Stomach smooth muscle (tissue), 2 donors: ENCODE data around the gene APOC3.
"Not testable (repeated sequence)": the region's sequence is repeated elsewhere in the genome, so short reads cannot be mapped to it uniquely, and the experiment has no call there.

Source experiments
- H3K27ac ChIP-seq: one replicate; pipeline ENCODE4 v1.7.0; 2013; ENCODE audit warnings: mild to moderate bottlenecking, low read length, inconsistent platforms
- H3K27me3 ChIP-seq, 2 donors: one replicate each; pipeline ENCODE4 v1.7.0; 2013; ENCODE audit warnings: low read length in 2 of 2; ENCODE audit not compliant: insufficient read depth in 2 of 2, control insufficient read depth in 1 of 2
- H3K36me3 ChIP-seq, 2 donors: one replicate each; pipeline ENCODE4 v1.7.0; 2013; ENCODE audit warnings: low read length in 2 of 2; ENCODE audit not compliant: control insufficient read depth in 2 of 2, insufficient read depth in 2 of 2
- H3K4me1 ChIP-seq: one replicate; pipeline ENCODE4 v1.7.0; 2013; ENCODE audit warnings: low read length; ENCODE audit not compliant: control insufficient read depth, insufficient read depth
- H3K4me3 ChIP-seq, 2 donors: one replicate each; pipeline ENCODE4 v1.7.0; 2013; ENCODE audit warnings: low read length in 2 of 2
- H3K9ac ChIP-seq, 2 donors: one replicate each; pipeline ENCODE4 v1.7.0; 2013; ENCODE audit warnings: low read length in 2 of 2, mild to moderate bottlenecking in 1 of 2
- H3K9me3 ChIP-seq, 2 donors: one replicate each; pipeline ENCODE4 v1.7.0; 2013; ENCODE audit warnings: low read length in 2 of 2; ENCODE audit not compliant: control insufficient read depth in 2 of 2
- donor health status: healthy.
- donor health status: Pancreatic carcinoma.

APOC3 gene

GRCh38 chr11:116791813-116792143 is 37.9 kb upstream of the APOC3 start, which contains the start of gene APOA5:
Gene APOA5 (minus strand): TSS chr11:116791879. CDS start chr11:116791860, 19 bp downstream.
- no peaks in the 10 kb centered on the region for H3K27me3 ChIP-seq
- H3K36me3 ChIP-seq, result no peaks in the 10 kb centered on the region
- peaks cover 19% of the 10 kb centered on the region for H3K4me1 ChIP-seq
- no peak within 1 kb of the TSS for H3K27ac ChIP-seq
- H3K9me3 ChIP-seq, result no peaks in the 10 kb centered on the region
- H3K4me3 ChIP-seq, result peak within 1 kb of the TSS in 1 of 2 donors; percentile 66
- peak within 1 kb of the TSS in 1 of 2 donors; percentile 5 for H3K9ac ChIP-seq

- H3K9me3 ChIP-seq, result no peaks in the 10 kb centered on the region
- peaks cover 14% of the 10 kb centered on the region for H3K4me1 ChIP-seq
- no peaks in the 10 kb centered on the region for H3K27me3 ChIP-seq
- no peak overlapping the region for H3K4me3 ChIP-seq
- no peaks in the 10 kb centered on the region for H3K36me3 ChIP-seq
- H3K9ac ChIP-seq, result peak overlapping the region in 1 of 2 donors; percentile 5
- no peak overlapping the region for H3K27ac ChIP-seq
Observed at GRCh38 chr11:116792144-116792868, 37.4 kb upstream of the APOC3 start.

DNA sequence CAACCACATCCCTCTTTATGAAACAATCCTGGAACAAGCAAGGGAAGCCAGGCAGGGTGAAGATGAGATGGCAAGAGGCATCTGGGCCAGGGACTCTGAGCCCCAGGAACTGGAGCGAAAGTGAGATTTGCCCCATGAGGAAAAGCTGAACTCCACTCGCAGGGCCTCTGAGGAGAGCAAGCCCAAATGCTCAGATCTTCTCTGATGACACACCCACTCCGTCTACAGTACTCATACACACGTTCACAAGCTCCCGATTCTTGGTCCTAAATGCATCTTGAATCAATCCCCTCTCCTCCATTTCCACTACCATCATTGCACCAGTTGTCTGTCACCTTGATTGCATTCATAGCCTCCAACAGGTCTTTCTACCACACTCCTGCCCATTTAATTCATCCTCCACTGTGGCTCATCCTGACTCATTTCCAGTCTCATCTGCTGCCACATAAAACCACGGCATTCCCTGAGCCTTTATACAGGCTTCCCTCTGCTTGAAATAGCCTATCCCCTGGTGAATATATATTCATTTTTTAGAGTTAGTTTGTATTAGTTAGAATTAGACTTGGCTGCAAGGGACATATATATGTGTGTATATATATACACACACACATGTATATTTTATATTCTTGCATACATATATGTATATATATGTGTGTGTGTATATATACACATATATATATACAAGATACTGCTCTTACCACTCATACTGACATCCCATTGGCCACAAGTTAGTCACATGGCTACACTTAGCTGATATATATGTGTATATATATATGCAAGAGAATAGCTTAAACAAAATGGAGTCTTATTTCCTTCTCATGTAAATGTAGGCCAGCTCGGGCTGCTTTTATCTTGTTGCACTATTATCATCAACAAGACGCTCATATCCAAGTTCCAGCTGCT is 36.6 kb upstream of the APOC3 start:
- Histone ChIP-seq H3K9ac (no peak overlapping the region), H3K36me3 (no peaks in the 10 kb centered on the region), H3K4me1 (peaks cover 12% of the 10 kb centered on the region), H3K27me3 (no peaks in the 10 kb centered on the region), H3K27ac (no peak overlapping the region), H3K9me3 (no peaks in the 10 kb centered on the region), H3K4me3 (no peak overlapping the region)

DNA sequence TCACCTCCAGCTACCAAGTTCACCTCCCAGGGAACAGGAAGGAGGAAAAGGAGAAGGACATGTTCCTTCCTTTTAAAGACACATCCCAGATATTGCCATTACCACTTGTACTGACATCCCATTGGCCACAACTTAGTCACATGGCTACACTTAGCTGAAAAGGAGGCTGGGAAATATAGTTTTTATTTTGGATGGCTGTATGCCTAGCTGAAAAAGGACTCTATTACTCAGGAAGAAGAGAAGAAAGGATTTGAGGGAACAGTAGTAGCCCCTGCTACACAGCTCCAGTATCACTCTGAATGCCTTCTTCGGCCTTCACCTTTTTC is 36.0 kb upstream of the APOC3 start:
- H3K27ac ChIP-seq, result no peak overlapping the region
- H3K27me3 ChIP-seq, result no peaks in the 10 kb centered on the region
- H3K9me3 ChIP-seq, result no peaks in the 10 kb centered on the region
- no peak overlapping the region for H3K9ac ChIP-seq
- no peaks in the 10 kb centered on the region for H3K36me3 ChIP-seq
- H3K4me3 ChIP-seq, result no peak overlapping the region
- H3K4me1 ChIP-seq, result peaks cover 7% of the 10 kb centered on the region

- Histone ChIP-seq H3K36me3 (no peaks in the 10 kb centered on the region), H3K9ac (no peak overlapping the region), H3K4me3 (no peak overlapping the region), H3K27me3 (no peaks in the 10 kb centered on the region), H3K27ac (no peak overlapping the region), H3K4me1 (peaks cover 7% of the 10 kb centered on the region), H3K9me3 (no peaks in the 10 kb centered on the region)
Observed at GRCh38 chr11:116794851-116795250, 34.9 kb upstream of the APOC3 start.

DNA sequence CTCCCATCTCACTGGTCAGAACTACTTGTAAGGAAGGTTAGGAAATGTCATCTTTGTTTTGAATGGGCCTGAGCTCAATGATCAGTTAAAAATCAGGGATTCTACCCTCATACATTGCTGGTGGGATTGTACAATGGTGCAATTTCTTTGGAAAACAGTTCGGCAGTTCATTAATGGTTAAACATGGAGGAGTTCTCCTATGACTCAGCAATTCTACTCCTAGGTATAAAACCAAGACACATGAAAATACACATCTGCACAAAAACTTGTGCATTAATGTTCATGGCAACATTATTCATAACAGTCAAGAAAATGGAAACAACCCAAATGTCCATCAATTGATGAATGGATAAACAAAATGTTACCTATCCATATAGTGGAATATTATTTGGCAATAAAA is 33.2 kb upstream of the APOC3 start:
- Histone ChIP-seq H3K4me3 (no peak overlapping the region), H3K36me3 (no peaks in the 10 kb centered on the region), H3K9ac (no peak overlapping the region), H3K27me3 (no peaks in the 10 kb centered on the region), H3K9me3 (no peaks in the 10 kb centered on the region), H3K4me1 (peaks cover 4% of the 10 kb centered on the region), H3K27ac (no peak overlapping the region)

- H3K4me3 ChIP-seq, result no peak overlapping the region
Observed at GRCh38 chr11:116797816-116798215, 31.9 kb upstream of the APOC3 start.

GRCh38 chr11:116798368-116798767 is 31.3 kb upstream of the APOC3 start:
- Histone ChIP-seq H3K9ac (no peak overlapping the region), H3K4me3 (no peak overlapping the region), H3K27me3 (no peaks in the 10 kb centered on the region), H3K27ac (no peak overlapping the region), H3K9me3 (no peaks in the 10 kb centered on the region), H3K36me3 (no peaks in the 10 kb centered on the region), H3K4me1 (no peaks in the 10 kb centered on the region)

More at GRCh38 chr11:116797816-116798215, 31.9 kb upstream of the APOC3 start:
- H3K27ac ChIP-seq, result no peak overlapping the region
- no peak overlapping the region for H3K9ac ChIP-seq
- no peaks in the 10 kb centered on the region for H3K36me3 ChIP-seq
- no peaks in the 10 kb centered on the region for H3K4me1 ChIP-seq
- H3K9me3 ChIP-seq, result no peaks in the 10 kb centered on the region
- H3K27me3 ChIP-seq, result no peaks in the 10 kb centered on the region

DNA sequence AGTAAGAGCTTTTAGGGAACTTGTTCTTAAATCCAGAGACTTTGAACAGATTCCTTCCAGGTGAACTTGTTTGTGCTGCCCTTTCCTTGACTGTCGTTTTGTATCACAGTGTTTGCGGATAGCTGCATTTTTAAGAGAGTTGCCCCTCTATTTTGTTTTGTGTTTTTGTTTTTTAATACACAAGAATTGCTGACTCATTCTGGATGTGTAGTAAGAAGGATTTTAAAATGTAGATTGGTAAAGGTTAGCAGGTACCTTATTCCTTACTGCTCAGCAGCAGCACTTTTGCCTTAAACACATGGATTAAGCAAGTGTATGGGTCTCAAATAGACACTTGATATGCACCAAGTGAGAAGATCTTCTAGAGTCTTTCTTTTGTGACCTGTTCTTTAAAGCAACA is 29.1 kb upstream of the APOC3 start:
- H3K27ac ChIP-seq, result no peak overlapping the region
- no peaks in the 10 kb centered on the region for H3K36me3 ChIP-seq
- no peaks in the 10 kb centered on the region for H3K4me1 ChIP-seq
- no peak overlapping the region for H3K9ac ChIP-seq
- H3K27me3 ChIP-seq, result no peaks in the 10 kb centered on the region
- no peaks in the 10 kb centered on the region for H3K9me3 ChIP-seq
- H3K4me3 ChIP-seq, result no peak overlapping the region

DNA sequence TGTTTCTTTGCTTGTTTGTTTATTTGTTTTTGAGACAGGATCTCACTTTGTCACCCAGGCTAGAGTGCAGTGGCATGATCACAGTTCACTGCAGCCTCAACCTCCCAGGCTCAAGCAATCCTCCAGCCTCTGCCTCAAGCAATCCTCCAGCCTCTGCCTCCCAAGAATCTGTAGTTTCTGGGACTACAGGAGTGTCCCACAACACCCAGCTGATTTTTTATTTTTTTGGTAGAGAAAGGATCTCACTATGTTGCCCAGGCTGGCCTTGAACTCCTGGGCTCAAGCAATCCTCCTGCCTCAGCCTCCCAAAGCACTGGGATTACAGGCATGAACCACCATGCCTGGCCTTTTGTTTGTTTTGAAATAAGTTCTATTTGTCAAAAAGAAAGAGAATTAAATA is 28.0 kb upstream of the APOC3 start:
- not testable (repeated sequence) for H3K9me3 ChIP-seq, H3K36me3 ChIP-seq, H3K27ac ChIP-seq, H3K4me3 ChIP-seq, H3K27me3 ChIP-seq, H3K4me1 ChIP-seq, H3K9ac ChIP-seq

DNA sequence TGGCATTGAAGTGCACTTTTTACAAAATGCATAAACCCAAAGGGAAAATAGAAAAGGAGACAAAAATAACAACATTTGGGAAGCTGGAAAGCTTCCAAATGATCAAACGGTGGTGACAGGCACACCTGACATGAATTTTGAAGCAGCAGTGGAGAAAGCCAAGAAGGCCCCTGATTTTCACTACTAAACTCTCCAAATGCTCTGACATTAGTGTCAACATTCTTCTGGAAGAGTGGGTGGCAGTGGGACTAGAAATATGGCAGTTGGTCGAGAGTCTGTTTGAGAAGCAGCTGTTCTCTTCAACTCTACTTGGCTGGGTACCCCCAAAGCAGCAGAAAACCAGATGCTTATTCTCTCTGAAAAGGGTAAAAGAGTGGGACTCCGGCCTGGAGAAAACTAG is 25.7 kb upstream of the APOC3 start:
- Histone ChIP-seq H3K4me1 (no peaks in the 10 kb centered on the region), H3K9ac (no peak overlapping the region), H3K36me3 (no peaks in the 10 kb centered on the region), H3K4me3 (no peak overlapping the region), H3K27ac (no peak overlapping the region), H3K9me3 (no peaks in the 10 kb centered on the region), H3K27me3 (peaks cover 0 to 2% of the 10 kb centered on the region in 2 donors)
